Activated CD8-positive, alpha-beta T cell treated with anti-CD3 and anti-CD28 coated beads, Interleukin-2, amount 10 ng/mL, durations not matched to agents 7 days and 5 days (primary cell): ENCODE data around the gene EFCAB5. TPM values are rescaled to one million over a fixed set of nuclear protein-coding genes. Genes with fewer than 3 reads are reported as not detected.
"Not testable (repeated sequence)": the region's sequence is repeated elsewhere in the genome, so short reads cannot be mapped to it uniquely, and the experiment has no call there.

Experiments
- ATAC-seq: fragments of 150-1000 bp; cut with Tn5 transposase; one replicate; pipeline ENCODE4 v1.10.0; 2021; ENCODE audit warnings: moderate library complexity
- CTCF ChIA-PET: fragments of 350-600 bp; sonication (Branson Sonifier 250); formaldehyde crosslinking; loops from one replicate; lab custom pipeline; 2021; ENCODE audit warnings: antibody characterized with exemption; lab: Charles Lee
- POLR2A ChIA-PET: fragments of 350-600 bp; sonication (Branson Sonifier 250); formaldehyde crosslinking; loops from one replicate; lab custom pipeline; 2021; ENCODE audit warnings: antibody characterized with exemption; lab: Charles Lee
- DNase-seq: peaks from one replicate; pipeline ENCODE4 v3.0.0-alpha.2; 2020
- H3K27ac Mint-ChIP-seq: one replicate; pipeline ENCODE4 v1.8.0; 2021; ENCODE audit warnings: mild to moderate bottlenecking, mixed read lengths
- H3K27me3 Mint-ChIP-seq: one replicate; pipeline ENCODE4 v1.8.0; 2021; ENCODE audit warnings: low read depth, mixed read lengths
- H3K36me3 Mint-ChIP-seq: one replicate; pipeline ENCODE4 v1.8.0; 2021; ENCODE audit warnings: low read depth, mixed read lengths
- H3K4me1 Mint-ChIP-seq: one replicate; pipeline ENCODE4 v1.8.0; 2021; ENCODE audit warnings: low read depth, mixed read lengths
- H3K4me3 Mint-ChIP-seq: one replicate; pipeline ENCODE4 v1.8.0; 2021; ENCODE audit warnings: mild to moderate bottlenecking, mixed read lengths
- H3K9me3 Mint-ChIP-seq: one replicate; pipeline ENCODE4 v1.8.0; 2022; ENCODE audit warnings: mixed read lengths; ENCODE audit not compliant: insufficient read depth
- total RNA-seq, 2 experiments: library from RNA; stranded (reverse); gene quantifications; one replicate each; pipeline ENCODE4 v1.2.3, GENCODE V29; 2021

The EFCAB5 gene
- total RNA-seq, 2 experiments from 2014 or later = 1.3 to 1.6 TPM

DNA sequence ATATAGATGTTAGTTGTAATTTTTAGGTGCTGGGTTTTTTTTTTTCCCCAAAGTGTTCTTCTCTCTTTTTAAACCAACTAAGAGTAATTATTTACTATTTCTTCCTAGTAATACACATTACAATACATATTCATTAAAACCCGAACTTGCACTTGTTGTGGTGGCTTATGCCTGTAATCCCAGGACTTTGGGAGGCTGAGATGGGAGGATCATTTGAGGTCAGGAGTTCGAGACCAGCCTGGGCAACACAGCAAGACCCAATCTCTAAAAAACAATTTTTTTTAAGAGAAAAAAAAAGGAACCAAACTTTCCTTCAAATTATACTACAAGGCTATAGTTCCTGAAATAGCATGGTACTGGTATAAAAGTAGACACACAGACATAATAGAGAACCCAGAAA lies 3.8 kb downstream of the EFCAB5 start:
- CTCF ChIA-PET = no interaction called here
- ATAC-seq = no peak
- H3K27ac Mint-ChIP-seq = no peak overlapping the region

DNA sequence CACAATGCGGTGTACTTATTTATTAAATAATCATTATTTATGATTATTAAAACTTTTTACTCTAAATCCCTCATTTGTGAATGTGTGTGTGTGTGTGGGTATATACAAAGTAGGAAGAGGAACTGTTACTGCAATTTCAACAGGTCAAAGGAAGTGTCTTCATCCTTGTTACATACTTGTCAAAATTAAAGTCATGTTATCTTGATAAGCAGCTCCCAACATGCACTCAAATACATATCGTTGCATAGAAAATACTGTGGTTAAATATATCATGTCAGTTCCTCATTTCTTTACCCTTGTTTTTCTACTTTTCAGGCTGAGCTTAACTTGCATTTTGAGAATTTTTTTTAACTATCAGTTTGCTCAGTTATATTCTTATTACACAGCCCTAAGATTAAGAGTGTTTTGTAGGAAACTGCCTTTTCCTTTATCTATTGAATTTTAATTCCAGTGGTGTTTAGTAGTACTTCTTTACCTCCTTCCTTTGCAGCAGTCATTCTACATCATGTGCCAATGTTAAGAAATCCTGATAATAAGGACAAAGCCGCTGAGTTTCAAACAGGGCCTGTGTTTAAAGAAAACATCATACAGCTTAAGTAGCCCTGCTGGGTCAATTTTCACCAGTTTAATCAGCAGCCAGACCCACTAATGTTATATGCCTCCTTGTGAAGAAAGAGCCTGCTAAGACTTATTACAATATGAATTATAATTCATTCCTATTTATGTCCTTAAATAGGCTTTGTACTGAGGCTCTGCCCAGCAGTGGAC lies 7.2 kb downstream of the EFCAB5 start:
- DNase-seq = no peak
- Mint-ChIP-seq H3K36me3 (no peaks in the 10 kb centered on the region), H3K4me1 (peaks cover 3% of the 10 kb centered on the region), H3K27ac (no peak overlapping the region), H3K9me3 (no peaks in the 10 kb centered on the region), H3K27me3 (peaks cover 6% of the 10 kb centered on the region), H3K4me3 (no peak overlapping the region)
- ChIA-PET CTCF (interaction anchor here (2.1 kb wide), 1 partner anchor 17 kb away, joined by 7 read pairs; no protein-coding TSS in a partner anchor), POLR2A (no interaction called here)
- no peak for ATAC-seq

More for the DNA sequence above, 3.8 kb downstream of the EFCAB5 start:
- peaks cover 3% of the 10 kb centered on the region for H3K4me1 Mint-ChIP-seq
- H3K4me3 Mint-ChIP-seq = no peak overlapping the region
- H3K27me3 Mint-ChIP-seq = peaks cover 4% of the 10 kb centered on the region
- H3K36me3 Mint-ChIP-seq = no peaks in the 10 kb centered on the region
- DNase-seq = no peak
- H3K9me3 Mint-ChIP-seq = no peaks in the 10 kb centered on the region
- POLR2A ChIA-PET = no interaction called here

DNA sequence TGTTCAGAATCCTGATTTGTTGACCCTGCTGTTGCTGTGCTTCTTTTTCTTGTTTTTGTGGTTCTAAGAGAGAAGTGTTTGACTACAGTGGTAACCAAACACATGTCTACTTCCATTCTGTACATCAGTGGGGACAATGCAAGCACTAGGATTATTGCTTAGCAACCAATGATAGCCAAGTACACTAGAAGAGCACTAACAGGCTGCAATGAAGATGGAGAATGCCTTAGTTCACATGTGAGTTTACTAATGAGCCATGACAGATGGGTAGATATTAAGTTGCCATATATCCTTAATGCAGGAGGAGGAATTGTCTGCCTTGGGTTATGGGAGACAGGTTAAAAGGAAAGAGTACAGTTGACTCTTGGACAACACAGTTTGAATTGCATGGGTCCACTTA lies 8.3 kb downstream of the EFCAB5 start:
- H3K27me3 Mint-ChIP-seq = peaks cover 6% of the 10 kb centered on the region
- H3K4me1 Mint-ChIP-seq = peaks cover 3% of the 10 kb centered on the region
- ChIA-PET POLR2A (no interaction called here), CTCF (no interaction called here)
- H3K36me3 Mint-ChIP-seq = peaks cover 2% of the 10 kb centered on the region
- no peak overlapping the region for H3K27ac Mint-ChIP-seq
- no peak for DNase-seq
- no peak for ATAC-seq
- no peaks in the 10 kb centered on the region for H3K9me3 Mint-ChIP-seq
- no peak overlapping the region for H3K4me3 Mint-ChIP-seq

DNA sequence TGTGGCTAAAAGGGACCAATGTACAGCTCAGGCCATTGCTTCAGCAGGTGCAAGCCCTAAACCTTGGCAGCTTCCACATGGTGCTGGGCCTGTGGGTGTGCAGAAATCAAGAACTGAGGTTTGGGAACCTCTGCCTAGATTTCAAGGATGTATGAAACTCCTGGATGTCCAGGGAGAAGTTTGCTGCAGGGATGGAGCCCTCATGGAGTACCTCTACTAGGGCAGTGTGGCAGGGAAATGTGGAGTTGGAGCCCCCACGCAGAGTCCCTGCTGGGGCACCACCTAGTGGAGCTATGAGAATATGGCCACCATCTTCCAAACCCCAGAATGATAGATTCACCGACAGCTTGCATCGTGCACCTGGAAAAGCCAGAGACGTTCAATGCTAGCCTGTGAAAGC lies 13.0 kb downstream of the EFCAB5 start:
- no peaks in the 10 kb centered on the region for H3K4me1 Mint-ChIP-seq
- peaks cover 2% of the 10 kb centered on the region for H3K36me3 Mint-ChIP-seq
- CTCF ChIA-PET = interaction anchor here (2.5 kb wide), 1 partner anchor 147 kb away, joined by 8 read pairs; no protein-coding TSS in a partner anchor
- no peak overlapping the region for H3K4me3 Mint-ChIP-seq
- no peaks in the 10 kb centered on the region for H3K9me3 Mint-ChIP-seq
- POLR2A ChIA-PET = no interaction called here
- H3K27ac Mint-ChIP-seq = no peak overlapping the region
- peaks cover 6% of the 10 kb centered on the region for H3K27me3 Mint-ChIP-seq
- DNase-seq (no peak), ATAC-seq (no peak)

DNA sequence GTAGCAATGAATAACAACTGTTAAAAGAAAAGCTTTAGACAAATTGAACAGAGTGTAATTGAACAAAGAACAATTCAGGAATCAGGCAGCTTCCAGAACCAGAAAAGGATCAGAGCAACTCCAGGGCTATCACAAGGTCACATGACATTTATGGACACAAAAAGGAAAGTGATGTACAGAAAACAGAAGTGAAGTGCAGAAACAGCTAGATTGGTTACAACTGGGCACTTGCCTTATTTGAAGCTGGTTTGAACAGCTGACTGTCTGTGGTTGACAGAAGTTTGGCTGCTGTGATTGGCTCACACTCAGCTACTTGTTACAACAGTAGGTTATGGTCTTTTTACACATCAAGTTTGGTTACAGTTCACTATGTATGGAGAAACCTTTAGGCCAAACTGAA lies 14.8 kb downstream of the EFCAB5 start:
- CTCF ChIA-PET = interaction anchor here (1.1 to 2.5 kb wide), 3 partner anchors 25 to 149 kb away, joined by 3 to 8 read pairs (median 6); no protein-coding TSS in a partner anchor
- no peak overlapping the region for H3K27ac Mint-ChIP-seq

DNA sequence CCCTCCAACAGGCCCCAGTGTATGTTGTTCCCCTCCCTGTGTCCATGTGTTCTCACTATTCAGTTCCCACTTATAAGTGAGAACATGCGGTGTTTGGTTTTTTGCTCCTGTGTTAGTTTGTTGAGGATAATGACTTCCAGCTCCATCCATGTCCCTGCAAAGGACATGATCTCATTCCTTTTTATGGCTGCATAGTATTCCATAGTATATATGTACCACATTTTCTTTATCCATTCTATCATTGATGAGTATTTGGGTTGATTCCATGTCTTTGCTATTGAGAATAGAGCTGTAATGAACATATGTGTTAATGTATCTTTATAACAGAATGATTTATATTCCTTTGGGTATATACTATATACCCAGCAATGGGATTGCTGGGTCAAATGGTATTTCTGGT lies 16.1 kb downstream of the EFCAB5 start:
- not testable (repeated sequence) for H3K4me1 Mint-ChIP-seq, H3K9me3 Mint-ChIP-seq, ATAC-seq

More for the DNA sequence above, 14.8 kb downstream of the EFCAB5 start:
- peaks cover 2% of the 10 kb centered on the region for H3K36me3 Mint-ChIP-seq
- POLR2A ChIA-PET = no interaction called here
- H3K4me3 Mint-ChIP-seq = no peak overlapping the region
- no peaks in the 10 kb centered on the region for H3K4me1 Mint-ChIP-seq
- H3K27me3 Mint-ChIP-seq = no peaks in the 10 kb centered on the region
- no peaks in the 10 kb centered on the region for H3K9me3 Mint-ChIP-seq
- DNase-seq (no peak), ATAC-seq (no peak)

DNA sequence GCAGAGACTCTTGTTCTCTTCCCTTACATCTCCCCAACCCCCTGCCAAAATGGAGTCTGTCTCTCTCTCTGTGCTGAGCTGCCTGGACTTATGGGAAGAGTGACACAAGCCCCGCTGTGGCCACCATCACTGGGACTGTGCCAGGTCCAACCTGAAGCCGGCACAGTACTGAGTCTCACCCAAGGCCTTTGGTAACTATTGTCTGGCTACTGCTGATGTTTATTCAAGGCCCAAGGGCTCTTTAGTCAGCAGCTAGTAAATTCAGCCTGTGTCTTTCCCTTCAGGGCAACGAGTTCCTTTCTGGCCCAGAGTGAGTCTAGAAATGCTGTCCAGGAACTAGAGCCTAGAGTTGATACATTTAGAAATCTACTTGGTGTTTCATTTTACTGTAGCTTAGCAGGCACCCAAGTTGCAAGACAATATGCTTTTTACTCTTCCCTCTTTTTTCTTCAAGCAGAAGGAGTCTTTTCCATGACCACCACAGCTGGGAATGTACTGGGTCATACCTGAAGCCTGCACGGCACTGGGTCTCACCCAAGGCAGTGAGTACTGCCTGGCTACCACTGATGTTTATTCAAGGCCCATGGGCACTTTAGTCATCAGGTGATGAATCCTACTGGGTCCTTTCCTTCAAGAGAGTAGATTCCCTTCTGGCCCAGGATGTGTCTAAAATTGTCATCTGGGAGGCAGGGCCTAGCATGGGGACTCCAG lies 17.7 kb downstream of the EFCAB5 start:
- ATAC-seq = no peak
- H3K9me3 Mint-ChIP-seq = peaks cover 4% of the 10 kb centered on the region
- no peak overlapping the region for H3K27ac Mint-ChIP-seq
- CTCF ChIA-PET = no interaction called here
- H3K36me3 Mint-ChIP-seq = no peaks in the 10 kb centered on the region
- DNase-seq = no peak
- POLR2A ChIA-PET = no interaction called here
- peaks cover 8% of the 10 kb centered on the region for H3K27me3 Mint-ChIP-seq
- H3K4me1 Mint-ChIP-seq = no peaks in the 10 kb centered on the region
- no peak overlapping the region for H3K4me3 Mint-ChIP-seq

More for the DNA sequence above, 16.1 kb downstream of the EFCAB5 start:
- H3K4me3 Mint-ChIP-seq, H3K36me3 Mint-ChIP-seq, H3K27ac Mint-ChIP-seq, POLR2A ChIA-PET, H3K27me3 Mint-ChIP-seq, DNase-seq: not testable (repeated sequence)
- CTCF ChIA-PET = interaction anchor here (2.3 kb wide), 1 partner anchor 26 kb away, joined by 6 read pairs; no protein-coding TSS in a partner anchor

DNA sequence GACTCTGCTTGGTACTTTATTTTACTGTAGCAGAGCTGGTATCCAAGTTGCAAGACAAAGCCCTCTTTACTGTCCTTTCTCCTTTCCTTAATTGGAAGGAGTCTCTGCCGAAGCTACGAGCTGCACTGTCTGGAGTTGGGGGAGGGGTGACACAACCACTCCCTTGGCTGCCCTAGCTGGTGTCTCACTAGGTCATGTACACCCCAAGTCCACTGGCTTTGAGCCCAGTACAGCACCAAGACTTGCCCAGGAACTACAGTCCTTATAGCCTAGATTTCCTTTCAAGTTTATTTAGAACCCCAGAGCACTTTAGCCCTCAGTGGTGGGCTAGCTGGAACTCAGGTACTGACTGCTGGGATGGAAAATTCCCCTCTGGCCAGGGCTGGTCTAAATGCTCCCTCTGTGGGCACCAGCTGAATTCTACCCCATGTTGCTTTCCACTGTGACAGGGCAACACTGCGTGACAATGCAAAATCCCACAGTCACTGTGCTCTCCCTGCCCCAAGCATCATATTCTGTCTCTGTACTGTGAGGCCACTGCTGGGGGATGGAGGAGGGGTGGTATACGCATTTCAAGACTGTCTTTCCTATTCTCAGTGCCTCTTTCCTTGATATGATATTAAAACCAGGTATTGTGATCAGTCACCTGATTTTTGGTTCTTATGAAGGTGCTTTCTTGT lies 18.4 kb downstream of the EFCAB5 start:
- no peak overlapping the region for H3K4me3 Mint-ChIP-seq
- ATAC-seq = no peak
- ChIA-PET POLR2A (no interaction called here), CTCF (no interaction called here)
- no peak for DNase-seq
- H3K27me3 Mint-ChIP-seq = peaks cover 8% of the 10 kb centered on the region
- H3K36me3 Mint-ChIP-seq = no peaks in the 10 kb centered on the region
- no peak overlapping the region for H3K27ac Mint-ChIP-seq
- H3K4me1 Mint-ChIP-seq = no peaks in the 10 kb centered on the region
- H3K9me3 Mint-ChIP-seq = peaks cover 4% of the 10 kb centered on the region

DNA sequence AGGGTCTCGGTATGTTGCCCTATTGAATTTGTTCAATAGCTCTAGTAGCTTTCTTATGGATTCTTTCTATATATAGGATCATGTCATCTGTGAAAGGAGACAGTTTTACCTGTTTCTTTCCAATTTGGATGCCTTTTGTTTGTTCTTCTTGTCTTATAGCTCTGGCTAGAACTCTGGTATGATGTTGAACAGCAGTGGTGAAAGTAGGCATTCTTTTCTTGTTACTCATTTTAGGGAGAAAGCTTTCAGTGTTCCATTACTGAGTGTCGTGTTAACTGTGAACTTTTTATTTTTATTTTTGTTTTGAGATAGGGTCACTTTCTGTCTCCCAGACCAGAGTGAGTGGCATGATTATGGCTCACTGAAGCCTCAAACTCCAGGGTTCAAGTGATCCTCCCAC lies 21.2 kb downstream of the EFCAB5 start:
- no peak for DNase-seq
- no peaks in the 10 kb centered on the region for H3K36me3 Mint-ChIP-seq
- no peak for ATAC-seq
- CTCF ChIA-PET = interaction anchor here (1.3 kb wide), 1 partner anchor 155 kb away, joined by 4 read pairs; no protein-coding TSS in a partner anchor
- peaks cover 4% of the 10 kb centered on the region for H3K9me3 Mint-ChIP-seq
- H3K27me3 Mint-ChIP-seq = peaks cover 8% of the 10 kb centered on the region
- H3K4me3 Mint-ChIP-seq = no peak overlapping the region
- H3K27ac Mint-ChIP-seq = no peak overlapping the region
- POLR2A ChIA-PET = no interaction called here
- H3K4me1 Mint-ChIP-seq = no peaks in the 10 kb centered on the region

DNA sequence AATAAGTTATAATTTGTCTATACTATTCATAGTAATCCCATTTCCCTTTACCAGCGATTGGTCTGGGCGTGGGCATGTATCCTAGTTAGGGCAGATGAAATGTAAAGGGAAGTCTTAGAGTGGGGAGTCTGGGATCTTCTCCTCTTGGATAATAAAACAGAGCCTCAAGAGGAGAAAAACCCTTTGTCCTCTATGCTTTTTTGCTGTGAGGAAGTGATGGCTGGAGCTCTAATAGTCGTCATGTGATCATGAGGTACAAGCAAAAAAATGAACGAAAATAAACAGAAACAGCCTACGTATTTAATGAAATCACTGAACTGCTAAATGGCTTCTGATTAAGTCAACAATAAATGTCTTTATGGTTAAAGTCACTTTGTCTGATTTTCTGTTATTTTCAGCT lies 26.8 kb downstream of the EFCAB5 start:
- no peak for ATAC-seq
- no peak overlapping the region for H3K27ac Mint-ChIP-seq
- peaks cover 4% of the 10 kb centered on the region for H3K27me3 Mint-ChIP-seq
- no peaks in the 10 kb centered on the region for H3K9me3 Mint-ChIP-seq
- H3K4me1 Mint-ChIP-seq = no peaks in the 10 kb centered on the region
- no peak for DNase-seq
- H3K4me3 Mint-ChIP-seq = no peak overlapping the region
- ChIA-PET CTCF (interaction anchor here (1.7 kb wide), 1 partner anchor 329 kb away, joined by 3 read pairs; no protein-coding TSS in a partner anchor), POLR2A (no interaction called here)
- H3K36me3 Mint-ChIP-seq = no peaks in the 10 kb centered on the region

DNA sequence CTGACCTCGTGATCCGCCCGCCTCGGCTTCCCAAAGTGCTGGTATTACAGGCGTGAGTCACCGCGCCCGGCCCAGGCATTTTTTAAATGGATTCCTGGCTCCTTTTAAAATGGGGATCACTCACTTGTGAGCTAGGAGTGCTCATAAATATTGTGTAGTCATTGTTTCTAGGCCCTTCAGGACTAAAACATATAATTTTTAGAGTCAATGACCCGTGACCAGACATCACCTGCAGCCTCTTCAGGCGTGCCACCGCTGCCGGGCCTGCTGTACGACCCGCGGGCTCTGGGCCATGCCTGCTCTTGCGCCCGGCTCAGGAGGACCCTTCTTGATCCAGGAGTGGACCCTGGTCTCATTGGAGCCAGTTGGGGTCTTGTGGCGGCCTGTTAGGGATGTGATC lies 30.8 kb downstream of the EFCAB5 start:
- H3K27ac Mint-ChIP-seq = no peak overlapping the region
- peaks cover 4% of the 10 kb centered on the region for H3K27me3 Mint-ChIP-seq
- no peaks in the 10 kb centered on the region for H3K36me3 Mint-ChIP-seq
- POLR2A ChIA-PET = no interaction called here
- H3K4me1 Mint-ChIP-seq = no peaks in the 10 kb centered on the region
- CTCF ChIA-PET = no interaction called here
- DNase-seq (no peak), ATAC-seq (no peak)
- H3K9me3 Mint-ChIP-seq = no peaks in the 10 kb centered on the region
- no peak overlapping the region for H3K4me3 Mint-ChIP-seq
